K562 (cell line): ENCODE data around the gene GOLIM4.

Experiments
- KAT7 ChIP-seq: sonication (generic); formaldehyde crosslinking; IDR thresholded peaks from 2 replicates; pipeline ENCODE4 v1.8.0; 2022; ENCODE audit warnings: missing genetic modification reagents, mild to moderate bottlenecking, borderline replicate concordance
- TF ChIP-seq, protein P1 (sequence below), 2 experiments: fragments of 150-350 bp in 1 of 2; IDR thresholded peaks; 2 replicates each; pipeline ENCODE4 v1.6.1; 2012 to 2016; ENCODE audit warnings: low read depth in 2 of 2, low read length in 2 of 2, mild to moderate bottlenecking in 1 of 2, moderate library complexity in 1 of 2

DNA sequence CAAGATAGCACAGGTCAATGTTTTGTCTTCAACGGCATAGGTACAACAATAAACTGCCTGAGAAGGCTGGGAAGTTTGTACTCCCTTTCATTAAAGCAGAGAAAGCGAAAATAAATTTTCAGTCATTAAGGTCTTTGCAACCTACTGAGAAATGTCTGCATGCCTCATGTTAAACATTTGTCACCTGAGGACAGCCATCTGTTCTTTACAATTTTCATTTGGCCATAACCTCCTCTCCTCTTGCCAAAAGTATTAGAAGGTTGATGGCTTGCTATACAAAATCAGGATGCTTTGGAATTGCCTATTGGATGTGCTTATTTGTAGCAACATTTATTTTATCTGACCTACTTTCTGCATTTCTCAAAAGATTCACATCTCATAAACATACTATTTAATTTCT is 122.7 kb downstream of the GOLIM4 start:
- TF ChIP-seq, protein P1, sequence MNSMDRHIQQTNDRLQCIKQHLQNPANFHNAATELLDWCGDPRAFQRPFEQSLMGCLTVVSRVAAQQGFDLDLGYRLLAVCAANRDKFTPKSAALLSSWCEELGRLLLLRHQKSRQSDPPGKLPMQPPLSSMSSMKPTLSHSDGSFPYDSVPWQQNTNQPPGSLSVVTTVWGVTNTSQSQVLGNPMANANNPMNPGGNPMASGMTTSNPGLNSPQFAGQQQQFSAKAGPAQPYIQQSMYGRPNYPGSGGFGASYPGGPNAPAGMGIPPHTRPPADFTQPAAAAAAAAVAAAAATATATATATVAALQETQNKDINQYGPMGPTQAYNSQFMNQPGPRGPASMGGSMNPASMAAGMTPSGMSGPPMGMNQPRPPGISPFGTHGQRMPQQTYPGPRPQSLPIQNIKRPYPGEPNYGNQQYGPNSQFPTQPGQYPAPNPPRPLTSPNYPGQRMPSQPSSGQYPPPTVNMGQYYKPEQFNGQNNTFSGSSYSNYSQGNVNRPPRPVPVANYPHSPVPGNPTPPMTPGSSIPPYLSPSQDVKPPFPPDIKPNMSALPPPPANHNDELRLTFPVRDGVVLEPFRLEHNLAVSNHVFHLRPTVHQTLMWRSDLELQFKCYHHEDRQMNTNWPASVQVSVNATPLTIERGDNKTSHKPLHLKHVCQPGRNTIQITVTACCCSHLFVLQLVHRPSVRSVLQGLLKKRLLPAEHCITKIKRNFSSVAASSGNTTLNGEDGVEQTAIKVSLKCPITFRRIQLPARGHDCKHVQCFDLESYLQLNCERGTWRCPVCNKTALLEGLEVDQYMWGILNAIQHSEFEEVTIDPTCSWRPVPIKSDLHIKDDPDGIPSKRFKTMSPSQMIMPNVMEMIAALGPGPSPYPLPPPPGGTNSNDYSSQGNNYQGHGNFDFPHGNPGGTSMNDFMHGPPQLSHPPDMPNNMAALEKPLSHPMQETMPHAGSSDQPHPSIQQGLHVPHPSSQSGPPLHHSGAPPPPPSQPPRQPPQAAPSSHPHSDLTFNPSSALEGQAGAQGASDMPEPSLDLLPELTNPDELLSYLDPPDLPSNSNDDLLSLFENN (IDR thresholded peaks at IDR 0.05; ENCODE audit: low read depth in 2 of 2, low read length in 2 of 2), result no peak
- no peak for TF ChIP-seq KAT7
